Measurements from ENCODE around the gene KYAT1. TPM values are rescaled to one million over a fixed set of nuclear protein-coding genes. Genes with fewer than 3 reads are reported as not detected.

The KYAT1 gene
- total RNA-seq, 3 donors from 2014 or later (not counting 1 experiment from before 2014, with no cell fraction given), result 8.9 to 11.3 (median 9.1) TPM

DNA sequence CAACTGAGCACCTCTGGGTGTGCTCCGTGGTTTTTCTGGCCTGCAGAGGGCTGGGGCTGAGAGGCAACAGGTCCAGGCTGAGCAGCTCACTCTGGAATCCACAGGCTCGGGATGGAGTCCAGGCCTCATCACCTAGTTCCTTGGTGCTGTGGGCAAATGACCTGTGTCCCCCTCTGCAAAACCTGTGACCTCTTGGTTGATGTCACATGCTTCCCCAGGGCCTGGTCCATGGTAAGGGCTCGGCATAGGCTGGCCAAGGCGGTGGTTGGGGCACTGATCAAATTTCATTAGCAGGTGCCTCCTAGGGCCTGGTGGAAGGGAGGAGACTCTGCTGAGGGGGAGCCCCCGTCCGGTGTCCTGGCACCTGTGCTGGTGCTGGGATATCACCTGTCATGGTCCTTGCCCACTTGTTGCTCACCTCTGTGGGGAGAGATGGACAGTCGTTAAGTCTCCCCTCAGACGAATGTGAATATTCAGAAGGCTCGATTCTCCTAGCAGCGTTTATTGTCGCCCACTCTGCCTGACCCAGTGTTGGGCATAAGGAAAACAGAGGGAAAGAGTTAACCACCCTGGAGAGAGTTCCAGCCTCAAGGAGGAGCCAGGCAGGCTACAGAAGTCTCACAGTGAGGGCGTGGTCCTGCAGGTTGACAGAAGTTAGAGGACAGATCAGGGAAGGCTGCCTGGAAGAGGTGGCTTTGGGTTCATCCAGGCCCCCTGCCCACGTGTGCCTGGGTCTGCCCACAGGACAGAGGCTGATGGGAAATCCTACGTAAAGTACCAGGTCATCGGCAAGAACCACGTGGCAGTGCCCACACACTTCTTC, 60.0 kb downstream of the KYAT1 start:
- TF ChIP-seq, protein P1, sequence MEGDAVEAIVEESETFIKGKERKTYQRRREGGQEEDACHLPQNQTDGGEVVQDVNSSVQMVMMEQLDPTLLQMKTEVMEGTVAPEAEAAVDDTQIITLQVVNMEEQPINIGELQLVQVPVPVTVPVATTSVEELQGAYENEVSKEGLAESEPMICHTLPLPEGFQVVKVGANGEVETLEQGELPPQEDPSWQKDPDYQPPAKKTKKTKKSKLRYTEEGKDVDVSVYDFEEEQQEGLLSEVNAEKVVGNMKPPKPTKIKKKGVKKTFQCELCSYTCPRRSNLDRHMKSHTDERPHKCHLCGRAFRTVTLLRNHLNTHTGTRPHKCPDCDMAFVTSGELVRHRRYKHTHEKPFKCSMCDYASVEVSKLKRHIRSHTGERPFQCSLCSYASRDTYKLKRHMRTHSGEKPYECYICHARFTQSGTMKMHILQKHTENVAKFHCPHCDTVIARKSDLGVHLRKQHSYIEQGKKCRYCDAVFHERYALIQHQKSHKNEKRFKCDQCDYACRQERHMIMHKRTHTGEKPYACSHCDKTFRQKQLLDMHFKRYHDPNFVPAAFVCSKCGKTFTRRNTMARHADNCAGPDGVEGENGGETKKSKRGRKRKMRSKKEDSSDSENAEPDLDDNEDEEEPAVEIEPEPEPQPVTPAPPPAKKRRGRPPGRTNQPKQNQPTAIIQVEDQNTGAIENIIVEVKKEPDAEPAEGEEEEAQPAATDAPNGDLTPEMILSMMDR (IDR thresholded peaks at IDR 0.05), result no peak
- Histone ChIP-seq H3K36me3 (ENCODE audit: control insufficient read depth, insufficient read depth, low read length) (peaks cover 35% of the 10 kb centered on the region), H3K9me3 (ENCODE audit: control insufficient read depth, insufficient read depth, low read length) (no peaks in the 10 kb centered on the region), H3K27ac (ENCODE audit: low read length) (no peak overlapping the region), H3K27me3 (ENCODE audit: control insufficient read depth, insufficient read depth, low read length) (no peaks in the 10 kb centered on the region), H3K4me1 (ENCODE audit: control insufficient read depth, insufficient read depth, low read length) (peaks cover 19% of the 10 kb centered on the region), H3K4me3 (ENCODE audit: low read length) (no peak overlapping the region)
- Mint-ChIP-seq H3K27me3 (ENCODE audit: low read depth in 2 of 2) (no peaks in the 10 kb centered on the region), H3K27ac (no peak overlapping the region), H3K4me3 (peak overlapping the region; percentile 45), H3K4me1 (peaks cover 18 to 25% of the 10 kb centered on the region in 2 donors), H3K9me3 (no peaks in the 10 kb centered on the region), H3K36me3 (no peaks in the 10 kb centered on the region)
- 93% methylated on average over 16 of the region's 16 CpGs for WGBS (ENCODE audit: insufficient coverage)
- DNase-seq, result no peak
- intact Hi-C loops (cut with micrococcal nuclease), result no loop called here
- ATAC-seq, result no peak

DNA sequence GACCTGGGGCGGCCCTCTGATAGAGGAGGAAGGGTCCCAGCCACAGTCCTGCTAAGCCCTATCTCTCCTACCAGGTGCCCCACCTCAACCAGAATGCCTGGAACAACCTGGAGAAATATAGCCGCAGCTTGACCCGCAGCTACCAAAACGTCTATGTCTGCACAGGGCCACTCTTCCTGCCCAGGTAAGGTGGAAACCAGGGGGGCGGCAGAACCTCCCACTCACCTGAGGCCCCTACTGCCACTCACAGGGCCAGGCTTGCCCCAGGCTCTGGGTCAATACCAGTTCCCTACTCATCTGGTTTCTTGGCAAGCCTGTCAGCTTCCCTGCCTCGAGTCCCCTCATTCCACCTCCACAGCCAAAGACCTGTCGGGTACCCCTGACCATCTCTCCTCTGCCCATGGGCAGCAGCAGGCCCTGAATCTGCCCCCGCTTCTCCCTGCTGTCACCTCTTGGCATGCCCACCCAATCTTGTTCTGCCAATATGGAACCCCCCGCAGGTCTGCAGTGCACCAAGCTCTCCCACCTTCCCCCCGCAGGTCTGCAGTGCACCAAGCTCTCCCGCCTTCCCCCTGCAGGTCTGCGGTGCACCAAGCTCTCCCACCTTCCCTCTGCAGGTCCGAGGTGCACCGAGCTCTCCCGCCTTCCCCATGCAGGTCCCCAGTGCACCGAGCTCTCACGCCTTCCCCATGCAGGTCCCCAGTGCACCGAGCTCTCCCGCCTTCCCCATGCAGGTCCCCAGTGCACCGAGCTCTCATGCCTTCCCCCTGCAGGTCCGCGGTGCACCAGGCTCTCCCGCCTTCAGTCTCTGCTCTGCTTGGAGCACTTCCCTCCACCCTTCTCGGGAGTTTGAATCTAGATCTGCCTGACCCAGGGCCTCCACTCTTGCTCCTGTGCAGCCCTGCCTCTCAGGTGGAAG, 60.8 kb downstream of the KYAT1 start:
- H3K4me1 ChIP-seq (ENCODE audit: control insufficient read depth, insufficient read depth, low read length), result peaks cover 19% of the 10 kb centered on the region
- Mint-ChIP-seq H3K27me3 (ENCODE audit: low read depth in 2 of 2) (no peaks in the 10 kb centered on the region), H3K27ac (no peak overlapping the region), H3K4me1 (peaks cover 18 to 25% of the 10 kb centered on the region in 2 donors), H3K4me3 (peak overlapping the region; percentile 45), H3K9me3 (no peaks in the 10 kb centered on the region), H3K36me3 (no peaks in the 10 kb centered on the region)
- H3K4me3 ChIP-seq (ENCODE audit: low read length), result no peak overlapping the region
- WGBS (ENCODE audit: insufficient coverage), result 94% methylated on average over 24 of the region's 24 CpGs
- ATAC-seq (no peak), DNase-seq (no peak)
- intact Hi-C loops (cut with micrococcal nuclease), result no loop called here
- no peaks in the 10 kb centered on the region for H3K27me3 ChIP-seq (ENCODE audit: control insufficient read depth, insufficient read depth, low read length)
- no peak overlapping the region for H3K27ac ChIP-seq (ENCODE audit: low read length)
- H3K9me3 ChIP-seq (ENCODE audit: control insufficient read depth, insufficient read depth, low read length), result no peaks in the 10 kb centered on the region
- TF ChIP-seq, protein P1 (IDR thresholded peaks at IDR 0.05), result no peak
- H3K36me3 ChIP-seq (ENCODE audit: control insufficient read depth, insufficient read depth, low read length), result peaks cover 27% of the 10 kb centered on the region

DNA sequence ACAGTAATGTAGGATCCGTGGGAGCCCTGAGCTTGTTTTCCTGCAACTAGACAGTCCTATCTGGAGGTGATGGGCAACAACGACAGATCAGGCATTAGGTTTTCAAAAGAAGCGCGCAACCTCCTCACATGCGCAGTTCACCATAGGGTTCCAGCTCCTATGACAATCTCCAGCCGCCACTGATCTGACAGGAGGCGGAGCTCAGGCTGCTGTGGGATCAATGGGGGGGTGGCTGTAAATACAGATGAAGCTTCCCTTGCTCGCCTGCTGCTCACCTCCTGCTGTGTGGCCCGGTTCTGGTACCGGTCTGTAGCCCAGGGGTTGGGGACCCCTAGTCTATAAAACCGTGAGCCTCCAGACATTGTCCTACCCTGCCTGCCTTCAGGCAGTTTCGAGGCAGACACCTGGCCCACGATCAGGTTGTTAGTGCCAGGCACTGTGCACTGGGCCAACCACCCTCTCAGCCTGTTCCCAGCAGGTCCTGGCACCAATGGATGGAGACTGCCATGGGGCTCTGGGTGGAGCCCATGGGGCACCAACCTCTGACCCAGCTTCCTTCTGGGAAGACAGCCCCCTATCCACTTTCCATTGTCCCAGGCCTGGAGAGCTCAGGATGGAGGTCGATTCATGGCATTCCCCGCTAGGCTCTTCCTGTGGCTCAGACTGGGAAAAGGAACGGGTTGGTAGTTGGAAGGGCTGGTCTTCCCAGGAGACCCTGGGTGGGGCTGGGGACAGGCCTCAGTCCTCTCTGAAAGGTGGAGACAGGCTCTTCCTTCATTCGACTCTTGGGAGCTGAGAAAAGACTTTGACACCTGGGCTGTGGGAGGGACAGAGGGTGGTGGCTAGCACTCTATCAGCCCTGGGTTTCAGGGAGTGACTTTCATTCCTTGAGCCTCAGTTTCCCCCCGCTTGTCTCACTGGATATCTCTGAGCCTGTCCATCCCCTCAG, 61.8 kb downstream of the KYAT1 start:
- DNase-seq (no peak), ATAC-seq (no peak)
- no peak overlapping the region for H3K4me3 ChIP-seq (ENCODE audit: low read length)
- no peak overlapping the region for H3K27ac Mint-ChIP-seq
- no peaks in the 10 kb centered on the region for H3K27me3 ChIP-seq (ENCODE audit: control insufficient read depth, insufficient read depth, low read length)
- H3K27me3 Mint-ChIP-seq (ENCODE audit: low read depth in 2 of 2), result no peaks in the 10 kb centered on the region
- H3K4me1 ChIP-seq (ENCODE audit: control insufficient read depth, insufficient read depth, low read length), result peaks cover 19% of the 10 kb centered on the region
- H3K9me3 ChIP-seq (ENCODE audit: control insufficient read depth, insufficient read depth, low read length), result no peaks in the 10 kb centered on the region
- peak overlapping the region; percentile 67 for H3K4me3 Mint-ChIP-seq
- no peaks in the 10 kb centered on the region for H3K36me3 Mint-ChIP-seq
- peaks cover 23% of the 10 kb centered on the region for H3K36me3 ChIP-seq (ENCODE audit: control insufficient read depth, insufficient read depth, low read length)
- H3K9me3 Mint-ChIP-seq, result no peaks in the 10 kb centered on the region
- WGBS (ENCODE audit: insufficient coverage), result 94% methylated on average over 18 of the region's 18 CpGs
- peaks cover 18 to 25% of the 10 kb centered on the region in 2 donors for H3K4me1 Mint-ChIP-seq
- intact Hi-C loops (cut with micrococcal nuclease), result loop anchor here (2.0 kb wide), 1 partner anchor 95 kb away; the partner anchor contains the start of gene ZDHHC12
- H3K27ac ChIP-seq (ENCODE audit: low read length), result no peak overlapping the region
- TF ChIP-seq, protein P1 (IDR thresholded peaks at IDR 0.05), result no peak

Measured in natural killer cell (primary cell).